Hepatocyte (in vitro differentiated cells): ENCODE data around the gene CCN5. TPM values are rescaled to one million over a fixed set of nuclear protein-coding genes. Genes with fewer than 3 reads are reported as not detected.

Experiments used
- DNase-seq: peaks from one replicate; pipeline ENCODE4 v3.0.0-alpha.2; 2016; ENCODE audit warnings: low spot score
- H2AFZ ChIP-seq: fragments of 200-600 bp; sonication (generic); 2 replicates; pipeline ENCODE4 v1.6.0; 2016; ENCODE audit warnings: antibody characterized with exemption, mild to moderate bottlenecking
- H3K27ac ChIP-seq: fragments of 200-600 bp; sonication (generic); 2 replicates; pipeline ENCODE4 v1.5.1; 2016; ENCODE audit warnings: mild to moderate bottlenecking
- H3K27me3 ChIP-seq: fragments of 200-600 bp; sonication (generic); 2 replicates; pipeline ENCODE4 v1.6.1; 2016
- H3K36me3 ChIP-seq: fragments of 200-600 bp; sonication (generic); replicated peaks from 2 replicates; pipeline ENCODE4 v1.5.1; 2016; ENCODE audit warnings: low read depth; ENCODE audit not compliant: insufficient read depth
- H3K4me1 ChIP-seq: fragments of 200-600 bp; sonication (generic); 2 replicates; pipeline ENCODE4 v1.5.1; 2016; ENCODE audit warnings: mild to moderate bottlenecking, moderate library complexity; ENCODE audit not compliant: insufficient read depth
- H3K4me2 ChIP-seq: fragments of 200-600 bp; sonication (generic); 2 replicates; pipeline ENCODE4 v1.6.0; 2016
- H3K4me3 ChIP-seq: fragments of 200-600 bp; sonication (generic); 2 replicates; pipeline ENCODE4 v1.5.1; 2016; ENCODE audit warnings: mild to moderate bottlenecking
- H3K79me2 ChIP-seq: fragments of 200-600 bp; sonication (generic); 2 replicates; pipeline ENCODE4 v1.6.0; 2017; ENCODE audit warnings: mild to moderate bottlenecking
- H3K9me2 ChIP-seq: fragments of 200-600 bp; sonication (generic); replicated peaks from 2 replicates; pipeline ENCODE4 v1.6.0; 2017; ENCODE audit warnings: mild to moderate bottlenecking; ENCODE audit not compliant: insufficient read depth
- H3K9me3 ChIP-seq: fragments of 200-600 bp; sonication (generic); 2 replicates; pipeline ENCODE4 v1.5.1; 2016; ENCODE audit warnings: low read depth, mild to moderate bottlenecking
- H4K20me1 ChIP-seq: fragments of 200-600 bp; sonication (generic); 2 replicates; pipeline ENCODE4 v1.6.0; 2016; ENCODE audit warnings: mild to moderate bottlenecking; ENCODE audit not compliant: insufficient read depth, poor library complexity, severe bottlenecking
- EZH2 ChIP-seq: fragments of 200-600 bp; sonication (generic); IDR thresholded peaks from 2 replicates; pipeline ENCODE4 v1.6.1; 2016; ENCODE audit warnings: antibody characterized with exemption, mild to moderate bottlenecking, borderline replicate concordance
- EZH2phosphoT487 ChIP-seq: fragments of 200-600 bp; sonication (generic); IDR thresholded peaks from one replicate; pipeline ENCODE4 v1.6.1; 2018; ENCODE audit warnings: antibody characterized with exemption, mild to moderate bottlenecking, low read depth, moderate library complexity; ENCODE audit not compliant: unreplicated experiment, severe bottlenecking
- WGBS: methylation state at CpG from one replicate; pipeline ENCODE4 v1.1.6; 2016; ENCODE audit warnings: low lambda C conversion rate; ENCODE audit errors: missing lambda C conversion rate; 5-methylcytosine and 5-hydroxymethylcytosine counted together
- polyA plus RNA-seq: library from polyadenylated mRNA; unstranded; fragments of >200 nt; fragmentation: Nextera tagmentation; extraction: Ambion mirVana; gene quantifications from 2 replicates; pipeline ENCODE4 v1.2.1, GENCODE V29; 2016
- total RNA-seq: library from RNA; depleted of rRNA; stranded (reverse); fragments of >200 nt; gene quantifications from 2 replicates; pipeline ENCODE4 v1.2.3, GENCODE V29; 2014
- TF ChIP-seq, protein P1 (sequence below): fragments of 200-600 bp; sonication (generic); IDR thresholded peaks from 2 replicates; pipeline ENCODE4 v1.5.1; 2016; ENCODE audit warnings: antibody characterized with exemption, mild to moderate bottlenecking; ENCODE audit not compliant: poor library complexity

CCN5 gene
- total and polyA plus RNA-seq, 2 experiments from 2014 or later: 0.53 to 0.82 TPM

DNA sequence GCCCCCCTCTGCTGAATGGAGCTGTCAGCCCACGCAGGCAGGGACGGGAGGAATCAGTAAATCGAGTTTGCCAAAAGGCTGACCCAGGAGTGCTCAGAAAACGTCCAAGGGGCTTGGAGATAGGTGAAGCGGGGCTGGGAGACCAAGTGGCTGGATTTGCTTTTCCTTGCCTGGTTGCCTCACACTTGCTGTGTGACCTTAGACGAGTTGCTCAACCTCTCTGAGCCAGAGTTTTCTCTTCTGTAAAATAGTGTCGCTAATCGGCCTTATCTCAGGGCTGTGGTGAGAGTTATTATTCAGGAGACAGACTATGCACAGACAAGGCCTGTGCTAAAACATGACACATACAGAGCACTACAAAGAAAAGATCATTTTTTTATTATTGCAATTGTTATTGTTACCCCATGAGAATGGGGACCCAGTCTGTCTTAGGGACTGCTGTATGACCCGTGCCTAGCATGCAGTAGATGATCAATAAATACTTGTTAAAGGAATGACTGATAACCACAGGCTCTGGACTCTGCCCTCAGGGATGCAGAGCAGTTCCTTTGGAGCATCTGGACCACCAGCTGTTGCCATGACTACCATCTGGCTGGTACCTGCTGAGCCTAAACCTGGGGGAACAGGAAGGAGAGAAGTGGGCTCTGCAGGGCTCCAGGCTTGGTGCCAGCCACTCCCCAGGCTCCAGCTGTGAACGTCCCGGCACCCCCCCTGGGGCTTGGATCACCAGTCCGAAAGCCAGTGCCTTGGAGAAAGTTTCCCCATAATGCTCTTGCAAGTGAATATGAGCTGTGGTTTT is 31.4 kb downstream of the CCN5 start:
- no peak overlapping the region for H3K27ac ChIP-seq

DNA sequence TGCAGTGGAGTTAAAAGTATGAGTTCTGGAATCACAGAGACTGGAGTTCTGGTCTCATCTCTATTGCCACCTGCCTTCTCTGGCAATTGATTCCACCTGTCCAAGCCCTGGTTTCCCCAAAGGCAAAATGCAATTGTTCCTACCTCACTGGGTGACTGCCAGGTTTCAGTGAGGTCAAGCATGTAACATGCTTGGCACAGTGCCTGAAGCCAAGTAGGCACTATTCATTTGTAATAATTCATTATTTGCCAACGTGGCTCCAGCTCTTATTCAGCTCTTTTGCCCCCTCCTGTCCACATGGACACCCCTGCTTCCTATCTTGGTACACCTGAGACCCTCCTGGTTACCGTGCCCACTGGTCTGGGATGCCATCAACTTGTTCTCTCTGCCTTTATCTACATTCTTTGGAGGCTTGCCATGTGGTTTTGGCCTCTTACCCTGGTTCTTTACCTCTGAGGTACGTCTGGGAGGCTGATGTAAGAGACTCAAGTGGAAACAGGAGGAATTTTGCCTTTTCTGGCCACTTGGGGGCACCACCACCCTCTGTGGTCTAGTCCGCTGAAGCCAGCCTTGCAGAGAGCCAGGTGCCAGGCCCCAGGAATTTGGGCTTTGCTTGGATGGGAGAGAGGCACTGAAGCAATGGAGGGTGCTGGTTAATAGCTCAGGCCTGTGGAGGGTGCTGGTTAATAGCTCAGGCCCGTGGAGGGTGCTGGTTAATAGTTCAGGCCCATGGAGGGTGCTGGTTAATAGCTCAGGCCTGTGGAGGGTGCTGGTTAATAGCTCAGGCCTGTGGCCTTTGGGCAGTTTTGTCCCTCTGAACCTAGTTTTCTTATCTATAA is 32.2 kb downstream of the CCN5 start:
- TF ChIP-seq EZH2phosphoT487: no peak
- TF ChIP-seq, protein P1, sequence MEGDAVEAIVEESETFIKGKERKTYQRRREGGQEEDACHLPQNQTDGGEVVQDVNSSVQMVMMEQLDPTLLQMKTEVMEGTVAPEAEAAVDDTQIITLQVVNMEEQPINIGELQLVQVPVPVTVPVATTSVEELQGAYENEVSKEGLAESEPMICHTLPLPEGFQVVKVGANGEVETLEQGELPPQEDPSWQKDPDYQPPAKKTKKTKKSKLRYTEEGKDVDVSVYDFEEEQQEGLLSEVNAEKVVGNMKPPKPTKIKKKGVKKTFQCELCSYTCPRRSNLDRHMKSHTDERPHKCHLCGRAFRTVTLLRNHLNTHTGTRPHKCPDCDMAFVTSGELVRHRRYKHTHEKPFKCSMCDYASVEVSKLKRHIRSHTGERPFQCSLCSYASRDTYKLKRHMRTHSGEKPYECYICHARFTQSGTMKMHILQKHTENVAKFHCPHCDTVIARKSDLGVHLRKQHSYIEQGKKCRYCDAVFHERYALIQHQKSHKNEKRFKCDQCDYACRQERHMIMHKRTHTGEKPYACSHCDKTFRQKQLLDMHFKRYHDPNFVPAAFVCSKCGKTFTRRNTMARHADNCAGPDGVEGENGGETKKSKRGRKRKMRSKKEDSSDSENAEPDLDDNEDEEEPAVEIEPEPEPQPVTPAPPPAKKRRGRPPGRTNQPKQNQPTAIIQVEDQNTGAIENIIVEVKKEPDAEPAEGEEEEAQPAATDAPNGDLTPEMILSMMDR: peak; percentile 69
- no peaks in the 10 kb centered on the region for H3K9me3 ChIP-seq
- H3K4me1 ChIP-seq: peaks cover 10% of the 10 kb centered on the region
- H3K27me3 ChIP-seq: peaks cover 4% of the 10 kb centered on the region
- no peak overlapping the region for H2AFZ ChIP-seq
- no peak overlapping the region for H3K27ac ChIP-seq
- H3K9me2 ChIP-seq: no peaks in the 10 kb centered on the region
- H3K36me3 ChIP-seq: no peaks in the 10 kb centered on the region
- 19% methylated on average over 5 of the region's 5 CpGs for WGBS
- no peak overlapping the region for H3K4me2 ChIP-seq
- H3K79me2 ChIP-seq: no peaks in the 10 kb centered on the region
- no peak overlapping the region for H3K4me3 ChIP-seq
- peak; percentile 86 for DNase-seq
- no peaks in the 10 kb centered on the region for H4K20me1 ChIP-seq

More for the DNA sequence above, 31.4 kb downstream of the CCN5 start:
- Histone ChIP-seq H4K20me1 (no peaks in the 10 kb centered on the region), H3K79me2 (no peaks in the 10 kb centered on the region), H3K4me3 (peak overlapping the region; percentile 47), H3K9me3 (no peaks in the 10 kb centered on the region), H2AFZ (peak overlapping the region; percentile 61), H3K4me1 (peaks cover 10% of the 10 kb centered on the region), H3K36me3 (no peaks in the 10 kb centered on the region), H3K4me2 (peak overlapping the region; percentile 99), H3K27me3 (peaks cover 4% of the 10 kb centered on the region), H3K9me2 (no peaks in the 10 kb centered on the region)
- no peak for DNase-seq
- 45% methylated on average over 12 of the region's 12 CpGs for WGBS
- TF ChIP-seq, protein P1: no peak
- TF ChIP-seq EZH2 (no peak), EZH2phosphoT487 (no peak)

DNA sequence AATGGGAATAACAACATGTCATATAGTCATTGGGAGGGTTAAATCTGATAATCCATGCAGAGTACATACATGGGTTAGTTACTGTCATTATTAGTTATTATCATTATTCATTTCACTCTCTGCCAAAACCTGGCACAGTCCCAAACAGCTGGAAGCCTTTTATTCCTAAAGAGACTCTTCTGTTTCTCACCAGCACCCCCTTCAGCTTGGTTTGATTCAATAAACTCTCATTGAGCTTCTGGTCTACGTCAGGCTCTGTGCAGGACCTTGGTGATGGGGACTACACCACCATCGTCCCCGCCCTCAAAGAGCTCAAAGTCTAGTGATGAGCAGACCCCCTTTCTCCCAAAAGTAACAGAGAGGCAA is 32.8 kb downstream of the CCN5 start:
- Histone ChIP-seq H3K79me2 (no peaks in the 10 kb centered on the region), H2AFZ (no peak overlapping the region), H4K20me1 (no peaks in the 10 kb centered on the region), H3K27ac (no peak overlapping the region), H3K27me3 (peaks cover 4% of the 10 kb centered on the region), H3K4me3 (no peak overlapping the region), H3K4me2 (no peak overlapping the region), H3K36me3 (no peaks in the 10 kb centered on the region), H3K4me1 (peaks cover 10% of the 10 kb centered on the region), H3K9me2 (no peaks in the 10 kb centered on the region), H3K9me3 (no peaks in the 10 kb centered on the region)
- 67% methylated on average over 3 of the region's 3 CpGs for WGBS
- no peak for DNase-seq
- TF ChIP-seq EZH2: no peak
- TF ChIP-seq, protein P1: no peak
- no peak for TF ChIP-seq EZH2phosphoT487
